ENCODE measurements around the gene ECT2. TPM values are rescaled to one million over a fixed set of nuclear protein-coding genes. Genes with fewer than 3 reads are reported as not detected.
A peak's percentile ranks its signal among the peaks of the same experiment; 100 is the strongest.
"Not testable (repeated sequence)": the region's sequence is repeated elsewhere in the genome, so short reads cannot be mapped to it uniquely, and the experiment has no call there.

The ECT2 gene
- polyA plus RNA-seq, 3 donors from 2014 or later: 2.7 to 4.8 (median 2.8) TPM

GRCh38 chr3:172804323-172804722, 53.8 kb downstream of the ECT2 start:
- Mint-ChIP-seq H3K27me3 (ENCODE audit: low read depth in 3 of 3) (no peaks in the 10 kb centered on the region), H3K27ac (no peak overlapping the region), H3K36me3 (peaks cover 0 to 11% (median 4%) of the 10 kb centered on the region in 3 donors), H3K9me3 (no peaks in the 10 kb centered on the region), H3K4me3 (no peak overlapping the region), H3K4me1 (no peaks in the 10 kb centered on the region)
- no peak for DNase-seq

- H3K9me3 Mint-ChIP-seq: no peaks in the 10 kb centered on the region
- peak in 2 of 3 donors; percentile 7 to 15 for DNase-seq
- H3K4me1 Mint-ChIP-seq: no peaks in the 10 kb centered on the region
- H3K36me3 Mint-ChIP-seq: peaks cover 0 to 9% (median 7%) of the 10 kb centered on the region in 3 donors
- no peak overlapping the region for H3K27ac Mint-ChIP-seq
- H3K27me3 Mint-ChIP-seq (ENCODE audit: low read depth in 3 of 3): no peaks in the 10 kb centered on the region
- no peak overlapping the region for H3K4me3 Mint-ChIP-seq
Observed at GRCh38 chr3:172808969-172809546, 58.5 kb downstream of the ECT2 start.

GRCh38 chr3:172811099-172811498, 60.6 kb downstream of the ECT2 start:
- Mint-ChIP-seq H3K4me1 (no peaks in the 10 kb centered on the region), H3K27ac (no peak overlapping the region), H3K4me3 (no peak overlapping the region), H3K9me3 (no peaks in the 10 kb centered on the region), H3K36me3 (peaks cover 0 to 13% (median 7%) of the 10 kb centered on the region in 3 donors), H3K27me3 (ENCODE audit: low read depth in 3 of 3) (no peaks in the 10 kb centered on the region)
- no peak for DNase-seq

GRCh38 chr3:172813462-172813861, 62.9 kb downstream of the ECT2 start:
- no peak for DNase-seq
- H3K27me3 Mint-ChIP-seq (ENCODE audit: low read depth in 3 of 3): no peaks in the 10 kb centered on the region
- H3K9me3 Mint-ChIP-seq: no peaks in the 10 kb centered on the region
- no peaks in the 10 kb centered on the region for H3K4me1 Mint-ChIP-seq
- H3K27ac Mint-ChIP-seq: no peak overlapping the region
- no peak overlapping the region for H3K4me3 Mint-ChIP-seq
- H3K36me3 Mint-ChIP-seq: peaks cover 0 to 13% (median 4%) of the 10 kb centered on the region in 3 donors

- H3K4me3 Mint-ChIP-seq: no peak overlapping the region
- no peak for DNase-seq
- no peaks in the 10 kb centered on the region for H3K9me3 Mint-ChIP-seq
- H3K27me3 Mint-ChIP-seq (ENCODE audit: low read depth in 3 of 3): no peaks in the 10 kb centered on the region
- no peaks in the 10 kb centered on the region for H3K4me1 Mint-ChIP-seq
- peaks cover 0 to 13% (median 4%) of the 10 kb centered on the region in 3 donors for H3K36me3 Mint-ChIP-seq
- peak overlapping the region in 1 of 6 donors; percentile 7 for H3K27ac Mint-ChIP-seq
Observed at GRCh38 chr3:172814738-172815137, 64.2 kb downstream of the ECT2 start.

- Mint-ChIP-seq H3K27ac (no peak overlapping the region), H3K4me1 (no peaks in the 10 kb centered on the region), H3K9me3 (no peaks in the 10 kb centered on the region), H3K4me3 (no peak overlapping the region), H3K36me3 (peaks cover 0 to 12% (median 7%) of the 10 kb centered on the region in 3 donors), H3K27me3 (ENCODE audit: low read depth in 3 of 3) (no peaks in the 10 kb centered on the region)
- no peak for DNase-seq
Observed at GRCh38 chr3:172815857-172816256, 65.3 kb downstream of the ECT2 start.

GRCh38 chr3:172816281-172816680, 65.8 kb downstream of the ECT2 start:
- Mint-ChIP-seq H3K27ac (no peak overlapping the region), H3K4me3 (no peak overlapping the region), H3K4me1 (no peaks in the 10 kb centered on the region), H3K9me3 (no peaks in the 10 kb centered on the region), H3K36me3 (peaks cover 0 to 12% (median 7%) of the 10 kb centered on the region in 3 donors), H3K27me3 (ENCODE audit: low read depth in 3 of 3) (no peaks in the 10 kb centered on the region)
- no peak for DNase-seq

GRCh38 chr3:172816968-172817367, 66.4 kb downstream of the ECT2 start:
- H3K4me3 Mint-ChIP-seq: no peak overlapping the region
- H3K4me1 Mint-ChIP-seq: no peaks in the 10 kb centered on the region
- DNase-seq: no peak
- H3K36me3 Mint-ChIP-seq: peaks cover 0 to 16% (median 12%) of the 10 kb centered on the region in 3 donors
- no peaks in the 10 kb centered on the region for H3K9me3 Mint-ChIP-seq
- no peak overlapping the region for H3K27ac Mint-ChIP-seq
- H3K27me3 Mint-ChIP-seq (ENCODE audit: low read depth in 3 of 3): no peaks in the 10 kb centered on the region

- H3K4me3 Mint-ChIP-seq: no peak overlapping the region
- no peak overlapping the region for H3K27ac Mint-ChIP-seq
- H3K4me1 Mint-ChIP-seq: no peaks in the 10 kb centered on the region
Observed at GRCh38 chr3:172820492-172820891, 70.0 kb downstream of the ECT2 start.

GRCh38 chr3:172824229-172824628, 73.7 kb downstream of the ECT2 start:
- Mint-ChIP-seq H3K27ac (no peak overlapping the region), H3K4me3 (no peak overlapping the region), H3K9me3 (peaks cover 0 to 6% (median 0%) of the 10 kb centered on the region in 6 donors), H3K4me1 (no peaks in the 10 kb centered on the region), H3K36me3 (peaks cover 0 to 29% (median 24%) of the 10 kb centered on the region in 3 donors), H3K27me3 (ENCODE audit: low read depth in 3 of 3) (peaks cover 0 to 2% (median 2%) of the 10 kb centered on the region in 3 donors)
- DNase-seq: no peak

More at GRCh38 chr3:172820492-172820891, 70.0 kb downstream of the ECT2 start:
- DNase-seq: no peak
- Mint-ChIP-seq H3K27me3 (ENCODE audit: low read depth in 3 of 3) (peaks cover 0 to 2% (median 0%) of the 10 kb centered on the region in 3 donors), H3K9me3 (peaks cover 0 to under 1% (median 0%) of the 10 kb centered on the region in 6 donors), H3K36me3 (peaks cover 0 to 28% (median 22%) of the 10 kb centered on the region in 3 donors)

- not testable (repeated sequence) for DNase-seq, H3K4me3 Mint-ChIP-seq
- H3K36me3 Mint-ChIP-seq: peaks cover 0 to 20% (median 16%) of the 10 kb centered on the region in 3 donors
Observed at GRCh38 chr3:172827231-172827630, 76.7 kb downstream of the ECT2 start.

GRCh38 chr3:172832983-172833382, 82.5 kb downstream of the ECT2 start:
- Mint-ChIP-seq H3K4me3 (no peak overlapping the region), H3K27ac (no peak overlapping the region), H3K36me3 (no peaks in the 10 kb centered on the region), H3K27me3 (ENCODE audit: low read depth in 3 of 3) (peaks cover 0 to 4% (median 0%) of the 10 kb centered on the region in 3 donors), H3K4me1 (no peaks in the 10 kb centered on the region), H3K9me3 (no peaks in the 10 kb centered on the region)
- no peak for DNase-seq

More at GRCh38 chr3:172827231-172827630, 76.7 kb downstream of the ECT2 start:
- not testable (repeated sequence) for H3K4me1 Mint-ChIP-seq; H3K27me3 Mint-ChIP-seq (ENCODE audit: low read depth in 3 of 3); H3K9me3 Mint-ChIP-seq; H3K27ac Mint-ChIP-seq

GRCh38 chr3:172836390-172836997, 86.0 kb downstream of the ECT2 start:
- DNase-seq: no peak
- Mint-ChIP-seq H3K27me3 (ENCODE audit: low read depth in 3 of 3) (peaks cover 0 to 4% (median 2%) of the 10 kb centered on the region in 3 donors), H3K4me1 (no peaks in the 10 kb centered on the region), H3K27ac (no peak overlapping the region), H3K36me3 (no peaks in the 10 kb centered on the region), H3K9me3 (peaks cover 0 to 2% (median 0%) of the 10 kb centered on the region in 6 donors), H3K4me3 (no peak overlapping the region)

- DNase-seq: no peak
- Mint-ChIP-seq H3K36me3 (no peaks in the 10 kb centered on the region), H3K4me1 (no peaks in the 10 kb centered on the region)
Observed at GRCh38 chr3:172839679-172840078, 89.2 kb downstream of the ECT2 start.

More at GRCh38 chr3:172839679-172840078, 89.2 kb downstream of the ECT2 start:
- peaks cover 0 to 2% (median 0%) of the 10 kb centered on the region in 6 donors for H3K9me3 Mint-ChIP-seq
- H3K27ac Mint-ChIP-seq: no peak overlapping the region
- no peak overlapping the region for H3K4me3 Mint-ChIP-seq
- peaks cover 0 to 11% (median 3%) of the 10 kb centered on the region in 3 donors for H3K27me3 Mint-ChIP-seq (ENCODE audit: low read depth in 3 of 3)

Measured in immature natural killer cell (primary cell).